Measurements from ENCODE around the gene EXOC3.
A peak's percentile ranks its signal among the peaks of the same experiment; 100 is the strongest.

EXOC3 gene

DNA sequence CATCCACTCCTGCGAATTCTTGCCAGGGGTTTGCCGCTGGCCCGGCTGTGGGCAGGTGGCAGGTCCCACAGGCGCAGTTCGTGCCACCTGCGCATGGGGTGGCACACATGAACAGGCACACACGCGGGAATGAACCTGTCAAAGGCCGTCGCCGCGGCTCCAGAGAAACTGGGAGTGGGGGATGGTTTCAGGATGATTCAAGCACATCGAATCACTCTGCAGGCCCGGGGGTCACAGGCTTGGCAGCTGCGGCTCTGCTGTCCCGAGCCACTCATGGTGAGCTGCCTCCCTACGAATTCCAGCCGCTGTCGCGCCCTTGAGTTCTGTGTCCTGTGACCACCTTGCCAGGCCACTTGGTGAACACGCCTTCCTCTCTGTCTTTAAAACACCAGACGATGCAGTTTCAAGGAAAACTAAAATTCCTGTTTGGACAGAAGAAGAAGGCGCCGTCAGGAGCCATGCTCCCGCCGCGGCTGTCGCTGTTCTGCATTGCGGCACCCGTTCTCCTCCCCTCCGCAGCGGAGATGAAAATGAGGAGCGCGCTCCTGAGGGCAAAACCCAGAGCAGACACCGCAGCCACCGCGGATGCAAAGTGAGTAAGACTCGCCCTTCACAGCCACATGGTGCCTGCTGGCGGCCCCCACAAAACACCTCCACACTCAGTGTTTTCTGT is 15.4 kb upstream of the EXOC3 start:
- DNase-seq = no peak

DNA sequence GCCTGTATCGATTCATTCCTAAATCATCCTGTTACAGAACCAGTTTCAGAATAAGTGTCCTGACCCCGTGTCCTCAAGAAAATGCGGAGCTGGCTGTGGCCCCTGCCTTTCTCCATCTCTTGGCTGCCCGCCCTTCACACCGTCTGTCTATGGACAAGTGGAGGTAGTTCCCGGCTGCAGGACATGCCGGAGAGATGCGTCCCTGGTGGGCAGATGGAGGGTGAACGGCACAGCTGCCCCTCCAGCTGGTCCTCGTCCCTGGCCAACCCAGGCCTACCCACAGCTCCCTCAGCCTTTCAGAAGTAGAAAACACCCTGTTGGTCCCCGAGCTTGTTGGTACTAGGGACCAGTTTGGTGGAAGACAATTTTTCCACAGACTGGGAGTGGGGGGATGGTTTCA is 14.8 kb upstream of the EXOC3 start:
- no peak for DNase-seq

DNA sequence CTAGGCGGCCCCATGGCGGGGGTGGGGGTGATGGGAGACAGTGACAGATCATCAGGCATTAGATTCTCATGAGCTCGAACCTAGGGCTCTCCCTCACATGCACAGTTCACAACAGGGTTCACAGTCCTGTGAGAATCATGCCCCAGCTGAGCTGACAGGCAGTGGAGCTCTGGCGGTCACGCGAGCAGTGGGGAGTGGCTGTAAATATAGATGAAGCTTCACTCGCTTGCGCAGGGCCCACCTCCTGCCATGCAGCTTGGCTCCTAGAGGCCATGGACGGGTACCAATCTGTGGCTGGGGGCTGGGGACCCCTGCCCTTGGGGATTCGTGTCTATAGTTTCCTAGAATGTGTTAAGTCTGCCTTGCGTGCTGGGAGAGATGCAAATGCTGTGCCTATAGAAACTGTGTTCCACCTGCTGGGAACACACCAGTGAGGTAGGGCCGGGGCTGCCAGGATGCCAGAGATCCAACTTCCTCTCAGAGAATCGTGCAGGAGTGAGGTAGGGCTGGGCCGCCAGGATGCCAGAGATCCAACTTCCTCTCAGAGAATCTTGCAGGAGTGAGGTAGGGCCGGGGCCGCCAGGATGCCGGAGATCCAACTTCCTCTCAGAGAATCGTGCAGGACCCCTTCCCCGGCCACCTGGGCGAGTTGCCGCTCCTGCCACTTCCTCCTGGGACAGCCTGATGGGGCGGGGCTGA is 14.1 kb upstream of the EXOC3 start:
- DNase-seq = no peak

DNA sequence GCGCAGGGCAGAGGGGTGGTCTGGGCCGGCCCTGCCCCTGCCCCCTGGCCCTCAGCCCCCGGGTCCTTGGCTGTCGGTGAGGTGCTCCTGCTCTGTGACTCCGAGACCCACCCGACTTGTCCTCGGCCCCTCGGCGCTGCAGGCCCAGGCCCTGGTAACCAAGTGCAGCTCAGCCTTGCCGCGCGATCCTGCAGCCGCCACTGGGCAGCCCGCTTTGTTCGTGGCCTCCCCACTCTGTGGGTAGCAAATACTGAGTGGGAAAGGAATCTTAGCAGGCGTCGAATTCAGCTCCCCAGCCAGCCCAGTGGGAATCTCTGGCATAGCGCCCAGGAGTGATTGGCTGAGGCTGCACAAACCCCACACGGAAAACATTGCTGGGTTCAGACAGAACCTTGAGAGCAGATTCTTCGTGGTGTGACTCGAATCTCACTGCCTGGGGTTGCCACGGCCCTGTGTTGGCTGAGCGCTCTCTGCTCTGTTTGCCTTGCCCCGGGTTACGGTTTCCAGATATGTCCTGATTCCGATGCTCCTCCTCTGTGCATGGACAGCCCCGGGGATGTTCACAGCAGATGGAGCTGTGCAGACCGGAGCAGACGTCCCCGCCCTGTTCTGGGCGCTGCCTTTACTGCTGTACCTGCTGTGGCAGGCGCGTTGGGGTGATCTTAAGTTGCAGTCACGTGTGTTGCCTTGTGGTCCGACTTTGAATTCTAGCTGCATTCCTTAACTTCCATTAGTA is 13.4 kb upstream of the EXOC3 start:
- DNase-seq = no peak

DNA sequence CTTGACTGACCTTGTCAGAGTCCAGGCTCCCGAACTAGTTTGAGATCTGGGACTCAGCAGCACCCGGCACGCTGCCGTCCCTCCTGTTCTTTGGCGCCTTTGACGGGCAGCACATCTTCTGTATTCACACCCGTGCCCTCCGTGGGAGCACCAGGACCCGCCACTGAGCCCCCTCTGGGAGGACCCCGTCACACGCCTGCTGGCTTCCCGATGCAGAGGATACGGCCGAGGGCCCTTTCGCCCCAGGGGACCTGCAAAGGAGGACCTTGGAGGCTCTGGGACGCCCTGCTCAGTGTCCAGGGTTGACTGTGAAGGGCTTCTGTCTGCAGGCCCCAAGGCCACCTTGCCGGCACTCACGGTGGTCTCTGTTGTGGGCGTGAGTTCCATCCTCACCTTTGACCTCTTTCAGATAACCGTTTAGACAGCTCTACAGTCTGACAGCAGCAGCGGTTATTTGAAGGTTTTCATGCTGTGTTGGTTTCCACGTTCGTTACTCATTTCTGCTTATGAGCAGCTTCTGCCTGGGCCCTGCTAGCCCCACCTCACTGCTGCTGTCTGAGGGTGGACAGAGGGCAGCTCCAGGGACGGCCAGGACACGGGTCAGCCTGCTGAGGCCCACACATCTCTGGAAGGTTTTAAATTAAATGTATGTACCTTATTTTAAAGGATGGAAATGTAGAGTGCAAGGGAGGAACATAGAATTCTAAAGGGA is 12.6 kb upstream of the EXOC3 start:
- no peak for DNase-seq

DNA sequence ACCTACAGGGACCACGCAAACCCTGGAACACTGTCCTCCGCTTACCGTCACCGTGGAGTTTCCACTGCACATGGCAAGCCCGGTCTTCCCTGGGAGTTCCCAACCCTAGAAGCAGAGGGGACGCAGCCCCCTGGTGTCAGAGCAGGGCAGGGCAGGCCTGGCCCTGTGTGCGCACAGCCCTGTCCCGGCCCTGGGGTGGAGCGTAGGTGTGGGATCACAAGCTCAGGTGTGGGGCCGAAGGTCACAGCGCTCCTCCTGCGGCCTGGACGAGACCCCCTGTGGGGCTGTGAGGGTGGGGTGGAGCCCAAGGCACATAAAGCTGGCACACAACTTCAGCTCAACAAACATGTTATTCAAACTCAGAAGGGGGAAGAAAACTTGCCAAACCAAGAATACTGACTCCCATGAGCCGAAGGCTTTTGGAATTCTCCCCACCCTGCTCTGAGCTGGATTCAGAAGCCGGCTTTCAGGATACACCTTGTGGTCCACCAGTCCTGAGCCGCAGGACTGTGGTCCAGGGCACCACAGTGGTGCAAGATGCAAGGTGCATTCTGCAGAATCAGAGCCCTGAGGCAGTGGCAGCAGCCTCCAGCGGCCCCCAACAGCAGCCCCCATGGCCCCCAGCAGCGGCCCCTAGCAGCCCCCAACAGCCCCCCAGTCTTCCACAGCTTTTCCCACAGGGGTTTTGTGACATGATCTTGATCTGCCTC is 11.8 kb upstream of the EXOC3 start:
- DNase-seq = peak; percentile 36

DNA sequence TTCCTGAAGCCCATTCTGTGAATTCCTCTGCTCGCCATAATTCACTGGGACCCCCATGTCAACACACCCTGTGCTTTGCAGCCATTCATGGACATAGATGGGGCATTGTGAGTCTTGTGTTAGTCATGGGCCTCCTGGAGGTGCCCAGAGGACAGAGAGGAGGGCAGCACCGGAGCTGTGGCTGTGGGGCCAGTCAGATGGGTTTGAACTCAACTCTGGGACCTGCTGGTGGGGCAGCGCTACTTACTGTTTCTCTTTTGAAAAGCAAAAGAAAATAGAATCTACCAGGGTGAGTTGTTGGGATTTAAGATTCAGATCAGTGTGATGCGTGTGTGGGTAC is 11.3 kb upstream of the EXOC3 start:
- DNase-seq = no peak

DNA sequence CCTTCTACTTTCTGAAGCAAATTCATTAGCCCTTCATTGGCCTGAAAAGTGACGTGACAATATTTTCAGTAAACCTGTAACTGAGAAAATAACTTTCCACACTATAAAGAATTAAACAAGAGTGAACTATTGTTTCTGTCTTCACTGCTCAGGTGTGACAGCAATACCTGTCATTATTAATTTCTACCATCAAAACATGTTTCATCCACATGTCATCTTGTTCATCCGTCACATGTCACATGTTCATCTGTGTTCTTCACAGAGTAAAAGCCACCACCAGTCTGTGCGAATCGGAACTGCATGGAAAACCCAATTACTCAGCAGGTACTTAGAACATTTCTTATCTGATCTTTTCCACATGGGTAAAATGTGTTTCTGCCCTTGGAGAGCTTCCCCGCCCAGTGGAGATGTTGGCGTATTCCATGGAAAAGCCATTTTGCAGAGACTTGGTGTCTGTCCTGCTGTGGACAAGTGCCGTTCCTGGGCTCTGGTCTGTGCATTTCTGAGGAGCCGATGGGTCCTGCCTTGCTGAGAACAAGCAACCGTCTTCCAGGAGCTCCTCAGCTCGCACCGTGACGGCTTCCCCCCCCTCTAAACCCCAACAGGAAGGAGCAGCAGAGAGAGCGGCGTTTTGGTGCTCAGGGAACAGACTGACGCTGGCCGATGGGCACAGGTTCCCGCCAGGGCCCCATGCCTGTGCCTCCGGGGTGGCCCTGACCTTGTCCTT is 10.6 kb upstream of the EXOC3 start:
- no peak for DNase-seq

DNA sequence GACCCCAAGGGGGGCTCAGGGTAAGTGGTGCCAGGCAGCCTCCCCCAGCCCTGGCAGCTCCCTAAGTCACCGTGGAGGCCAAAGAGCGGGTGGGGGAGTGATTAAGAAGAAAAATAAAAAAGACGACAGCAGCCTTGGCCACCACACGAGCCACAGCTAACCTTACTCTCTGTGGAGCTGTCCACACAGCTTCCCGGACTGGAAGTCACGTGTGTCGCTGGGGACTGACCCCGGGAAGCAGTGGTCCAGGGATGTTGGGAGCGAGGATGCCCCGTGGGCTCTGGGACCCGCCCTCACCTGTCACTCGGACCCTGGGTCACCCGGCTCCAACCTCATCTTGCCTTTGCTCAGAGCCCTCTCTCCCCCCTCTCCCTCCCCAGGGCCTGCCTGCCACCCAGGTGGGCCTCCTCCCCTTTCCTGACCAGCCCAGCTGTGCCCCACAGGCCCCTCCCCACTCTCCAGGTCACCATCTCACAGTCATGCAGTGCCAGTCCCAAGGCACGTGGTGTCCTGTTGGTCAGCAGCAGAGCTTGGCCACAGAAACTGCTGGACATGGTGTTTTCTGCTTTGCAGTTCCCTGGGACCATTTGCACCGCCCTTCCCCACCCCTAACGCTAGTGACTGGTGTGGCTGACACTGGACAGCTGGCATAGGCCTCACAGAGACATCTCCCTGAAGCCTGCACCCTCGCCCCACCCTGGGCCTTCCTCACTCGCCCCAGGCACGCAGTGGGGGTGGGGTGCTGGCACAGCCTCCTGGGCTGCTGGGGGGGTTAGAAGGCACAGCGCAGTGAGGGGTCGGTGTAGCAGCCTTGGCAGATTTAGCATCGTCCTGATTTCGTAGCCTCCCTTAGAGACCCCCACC is 9.8 kb upstream of the EXOC3 start:
- DNase-seq = no peak

DNA sequence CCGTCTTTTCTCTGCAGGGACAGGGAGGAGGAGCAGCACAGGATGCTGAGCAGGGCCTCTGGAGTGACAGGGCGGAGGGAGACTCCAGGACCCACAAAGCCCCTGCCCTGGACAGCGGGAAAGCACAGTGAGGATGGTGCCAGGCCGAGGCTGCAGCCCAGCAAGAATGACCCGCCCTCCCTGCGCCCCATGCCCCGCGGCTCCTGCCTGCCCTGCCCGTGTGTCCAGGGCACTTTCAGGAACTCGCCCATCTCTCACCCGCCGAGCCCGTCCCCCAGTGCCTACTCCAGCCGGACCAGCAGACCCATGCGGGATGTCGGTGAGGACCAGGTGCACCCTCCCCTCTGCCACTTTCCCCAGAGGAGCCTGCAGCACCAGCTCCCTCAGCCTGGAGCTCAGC is 9.1 kb upstream of the EXOC3 start:
- no peak for DNase-seq

DNA sequence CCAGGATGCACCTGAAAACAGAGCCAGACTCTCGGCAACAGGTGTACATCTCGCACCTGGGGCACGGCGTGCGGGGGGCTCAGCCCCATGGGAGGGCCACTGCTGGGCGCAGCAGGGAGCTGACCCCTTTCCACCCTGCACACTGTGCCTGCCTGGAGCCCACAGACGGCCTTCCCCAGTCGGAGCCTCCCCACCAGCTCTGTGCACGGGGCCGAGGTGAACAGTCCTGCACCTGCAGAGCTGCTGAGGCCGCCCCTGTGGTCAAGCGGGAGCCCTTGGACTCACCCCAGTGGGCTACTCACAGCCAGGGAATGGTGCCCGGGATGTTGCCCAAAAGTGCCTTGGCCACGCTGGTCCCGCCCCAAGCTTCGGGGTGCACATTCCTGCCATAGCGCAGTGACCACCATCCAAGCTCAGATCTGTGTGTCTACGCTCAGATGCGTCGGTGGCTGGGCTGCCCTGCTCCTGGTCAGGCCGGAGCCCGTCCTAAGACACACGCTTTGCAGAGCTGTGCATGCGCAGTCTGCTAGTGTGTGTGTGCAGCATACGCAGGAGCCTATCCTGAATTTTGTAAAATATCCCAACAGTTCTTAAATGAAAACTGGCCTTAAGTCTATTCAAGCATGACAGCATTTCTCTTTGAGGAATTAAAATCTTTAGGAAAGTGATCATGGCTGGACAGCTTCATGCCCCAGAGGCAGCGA is 8.4 kb upstream of the EXOC3 start:
- no peak for DNase-seq

DNA sequence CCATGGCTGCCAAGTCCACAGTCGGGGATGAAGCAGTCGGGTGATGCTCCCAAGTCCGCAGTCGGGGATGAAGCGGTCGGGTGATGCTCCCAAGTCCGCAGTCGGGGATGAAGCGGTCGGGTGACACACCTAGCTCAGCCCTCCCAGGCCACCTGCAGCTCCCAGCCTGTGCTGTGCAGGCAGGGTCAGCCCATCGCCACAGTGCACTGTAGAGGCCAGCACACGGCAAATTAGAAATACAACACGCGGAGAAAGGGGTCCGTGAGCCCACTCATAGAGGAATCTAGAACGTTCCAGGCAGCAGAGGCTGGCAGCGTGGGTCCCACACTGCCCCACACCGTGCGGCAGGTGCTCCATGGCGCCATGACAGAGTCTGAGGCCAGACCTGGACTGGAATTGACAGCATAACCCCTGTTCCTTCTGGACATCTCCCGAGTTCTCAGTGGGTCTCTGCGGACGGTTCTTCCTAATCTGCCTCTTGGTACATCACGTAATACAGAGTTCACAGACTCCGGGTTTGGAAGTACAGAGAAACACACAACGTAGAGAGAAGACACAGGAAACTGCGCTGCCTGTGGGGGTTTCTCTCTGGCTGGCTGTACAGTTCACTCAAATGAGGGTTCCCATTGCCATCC is 7.7 kb upstream of the EXOC3 start:
- no peak for DNase-seq

DNA sequence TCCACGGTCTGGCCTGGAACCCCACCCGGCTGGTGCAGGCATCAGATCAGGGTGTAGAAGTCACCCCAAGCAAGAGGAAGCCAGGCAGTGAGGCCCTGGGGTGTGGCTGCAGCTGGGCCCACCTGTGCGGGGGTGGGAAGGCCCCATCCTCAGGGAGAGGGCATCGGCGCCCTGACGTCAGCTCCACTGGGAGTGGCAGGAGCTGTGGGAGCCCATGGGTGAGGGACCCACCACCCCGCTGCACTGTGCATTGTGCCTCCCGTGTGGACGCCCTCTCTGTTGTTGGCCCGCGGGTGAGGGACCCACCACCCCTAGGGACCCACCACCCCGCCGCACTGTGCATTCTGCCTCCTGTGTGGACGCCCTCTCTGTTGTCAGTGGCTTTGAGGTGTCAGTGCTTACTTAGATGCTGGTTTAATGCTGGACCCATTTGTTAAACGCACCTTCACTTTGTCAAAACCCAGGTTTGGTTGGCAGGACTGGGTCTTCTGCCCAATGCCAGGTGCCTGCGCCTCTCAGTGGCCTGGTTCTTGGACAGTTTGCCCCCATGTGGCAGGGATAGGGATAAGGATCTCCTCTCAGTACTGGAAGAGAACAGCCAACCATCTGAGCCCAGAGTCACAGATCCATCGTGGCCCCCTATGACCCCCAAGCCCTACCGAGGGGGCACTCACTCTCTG is 6.9 kb upstream of the EXOC3 start:
- DNase-seq = peak; percentile 33

DNA sequence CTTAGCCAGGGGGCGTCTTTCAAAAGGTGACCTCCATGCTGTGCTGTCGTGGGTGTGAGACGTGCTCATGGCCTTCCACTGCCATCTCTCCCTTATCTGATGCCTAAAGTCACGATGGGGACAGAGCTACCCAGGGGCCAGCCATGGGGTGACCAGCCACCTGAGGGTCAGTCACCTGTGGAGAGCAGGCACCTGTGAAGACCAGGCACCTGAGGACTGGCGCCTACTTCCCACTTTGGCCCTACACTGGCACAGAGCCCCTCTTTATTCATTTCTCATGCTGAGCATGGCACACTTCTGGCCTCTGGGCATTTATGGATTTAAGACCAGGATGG is 6.4 kb upstream of the EXOC3 start:
- DNase-seq = no peak

DNA sequence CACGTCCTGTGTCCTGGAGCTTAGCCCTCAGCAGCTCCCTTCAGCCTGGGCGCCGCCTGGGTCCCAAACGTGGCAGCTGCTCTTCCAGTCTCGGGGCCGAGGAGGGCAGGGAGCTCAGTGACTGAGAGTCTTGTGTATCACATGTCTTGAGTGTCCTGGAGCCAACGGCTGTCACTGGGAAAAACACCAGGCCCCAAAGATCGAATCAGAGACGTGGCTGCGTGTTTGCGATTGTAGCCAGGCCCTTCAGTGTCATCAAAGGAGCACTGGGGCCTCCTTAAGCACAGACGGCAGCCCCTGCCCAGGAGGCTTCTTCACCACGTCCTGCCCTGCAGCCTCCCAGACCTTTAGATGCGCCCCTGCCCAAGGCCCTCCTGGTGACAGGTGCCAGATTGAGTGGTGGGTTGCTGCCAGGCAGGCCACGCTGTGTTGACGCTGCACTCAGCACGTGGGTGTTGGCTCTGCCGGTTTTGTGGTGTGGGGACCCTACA is 5.7 kb upstream of the EXOC3 start:
- DNase-seq = no peak

DNA sequence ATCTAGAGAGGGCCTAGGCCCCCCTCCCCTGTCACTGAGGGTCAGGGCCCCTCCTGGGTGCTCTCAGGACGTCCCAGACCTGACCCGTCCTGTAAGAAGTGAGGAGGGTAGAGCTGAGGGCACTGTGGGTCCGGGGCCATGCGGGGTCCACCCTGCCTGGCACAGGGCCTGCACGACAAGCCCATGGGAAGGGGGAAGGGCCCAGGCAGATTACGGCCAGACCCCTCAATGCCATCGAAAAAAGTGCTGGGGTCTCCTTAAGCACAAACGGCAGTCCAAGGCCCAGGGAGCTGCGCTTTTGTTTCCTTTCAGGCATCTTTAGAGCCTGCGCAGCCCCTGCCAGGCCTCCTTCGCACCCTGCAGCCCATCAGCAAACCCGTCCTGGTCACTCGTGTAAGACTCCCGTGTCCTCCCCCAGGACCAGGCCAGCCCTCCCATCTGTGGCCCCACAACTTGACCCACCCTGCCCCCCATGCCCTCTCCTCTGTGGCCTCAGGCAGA is 4.4 kb upstream of the EXOC3 start:
- DNase-seq = no peak

DNA sequence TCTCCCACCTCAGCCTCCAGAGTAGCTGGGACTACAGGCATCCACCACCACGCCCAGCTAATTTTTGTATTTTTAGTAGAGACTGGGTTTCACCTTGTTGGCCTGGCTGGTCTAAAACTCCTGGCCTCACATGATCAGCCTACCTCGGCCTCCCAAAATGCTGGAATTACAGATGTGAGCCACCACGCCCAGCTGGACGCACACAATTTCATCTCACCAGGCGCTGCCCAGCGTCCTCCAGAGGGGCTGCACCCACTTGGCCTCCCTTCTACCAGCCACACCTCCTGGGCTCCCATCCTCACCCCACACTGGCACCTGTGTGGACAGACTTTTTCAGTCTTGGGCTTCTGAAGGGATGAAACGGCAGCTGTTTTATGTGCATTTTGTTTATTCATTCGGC is 3.8 kb upstream of the EXOC3 start:
- no peak for DNase-seq

DNA sequence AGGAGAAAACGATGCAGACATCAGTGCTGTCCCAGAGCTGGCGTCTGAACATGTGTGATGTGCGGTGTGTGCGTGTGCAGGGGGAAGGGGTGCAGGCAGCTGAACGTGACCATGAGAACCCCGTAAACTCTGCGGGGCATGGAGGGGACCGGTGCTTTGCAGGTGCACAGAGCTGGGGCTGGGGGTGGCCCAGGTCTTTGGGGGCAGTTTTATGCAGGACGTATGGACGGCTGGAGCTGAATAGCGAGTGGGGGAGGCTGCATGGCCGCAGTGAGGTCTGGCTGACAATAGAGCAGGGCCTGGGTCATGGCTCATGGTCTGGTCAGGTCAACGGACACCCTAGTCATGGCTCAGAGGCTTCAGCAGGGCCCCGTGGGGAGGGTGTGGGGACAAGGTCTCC is 3.3 kb upstream of the EXOC3 start:
- DNase-seq = no peak
